Activated T-helper 1 cell treated with anti-CD3 and anti-CD28 coated beads, Interleukin-2, amount 50 U/mL, for 16 hours (primary cell): Measurements from ENCODE around the gene SMCO2.

Source experiments
- DNase-seq, 2 donors: peaks; one replicate each; pipeline ENCODE4 v3.0.0-alpha.2; 2020; ENCODE audit warnings: low read depth in 1 of 2, low spot score in 1 of 2

SMCO2 gene

DNA sequence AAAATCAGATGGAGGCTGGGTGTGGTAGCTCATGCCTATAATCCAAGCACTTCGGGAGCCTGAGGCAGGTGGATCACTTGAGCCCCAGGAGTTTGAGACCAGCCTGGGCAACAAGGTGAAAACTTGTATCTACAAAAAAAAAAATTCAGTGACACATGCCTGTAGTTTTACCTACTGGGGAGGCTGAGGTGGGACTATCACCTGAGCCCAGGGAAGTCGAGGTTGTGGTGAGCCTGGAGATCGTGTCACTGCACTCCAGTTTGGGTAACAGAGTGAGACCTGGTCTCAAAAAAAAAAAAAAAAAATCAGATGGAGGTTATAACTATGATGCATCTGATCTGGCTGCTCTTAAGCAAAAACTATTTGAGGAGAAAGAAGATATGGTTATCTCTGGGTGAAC is 50.9 kb downstream of the SMCO2 start:
- DNase-seq: no peak

DNA sequence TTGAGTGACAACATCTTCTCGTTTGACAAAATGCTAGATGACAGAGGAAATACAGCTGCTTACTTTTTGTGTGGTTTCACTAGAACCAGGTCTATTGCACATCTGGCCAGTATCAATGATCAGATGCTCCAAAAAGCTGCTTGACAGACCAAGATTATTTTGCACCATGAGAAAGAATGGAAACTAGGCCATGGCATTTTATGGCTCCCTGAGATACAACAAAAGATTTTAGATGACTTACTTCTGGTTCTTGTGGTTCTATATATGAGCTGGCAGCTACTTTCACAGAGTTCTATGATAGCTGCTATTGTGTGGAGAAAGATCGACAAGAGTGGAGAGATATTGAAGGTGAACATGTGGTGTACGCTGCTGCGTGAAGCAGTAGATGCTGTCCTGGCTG is 51.6 kb downstream of the SMCO2 start:
- no peak for DNase-seq

DNA sequence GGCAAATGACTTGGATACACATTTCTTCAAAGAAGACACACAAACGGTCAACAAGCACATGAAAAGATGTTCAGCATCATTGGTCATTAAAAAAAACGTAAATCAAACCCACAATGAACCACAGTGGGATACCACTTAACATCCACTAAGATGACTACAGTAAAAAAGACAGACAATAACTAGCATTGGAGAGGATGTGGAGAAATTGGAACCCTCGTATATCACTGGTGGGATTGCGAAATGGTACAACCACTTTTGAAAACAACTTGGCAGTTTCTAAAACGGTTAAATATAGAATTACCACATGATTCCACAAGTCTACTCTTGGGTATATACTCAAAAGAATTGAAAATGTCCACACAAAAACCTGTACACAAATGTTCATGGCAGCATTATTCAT is 52.2 kb downstream of the SMCO2 start:
- no peak for DNase-seq

DNA sequence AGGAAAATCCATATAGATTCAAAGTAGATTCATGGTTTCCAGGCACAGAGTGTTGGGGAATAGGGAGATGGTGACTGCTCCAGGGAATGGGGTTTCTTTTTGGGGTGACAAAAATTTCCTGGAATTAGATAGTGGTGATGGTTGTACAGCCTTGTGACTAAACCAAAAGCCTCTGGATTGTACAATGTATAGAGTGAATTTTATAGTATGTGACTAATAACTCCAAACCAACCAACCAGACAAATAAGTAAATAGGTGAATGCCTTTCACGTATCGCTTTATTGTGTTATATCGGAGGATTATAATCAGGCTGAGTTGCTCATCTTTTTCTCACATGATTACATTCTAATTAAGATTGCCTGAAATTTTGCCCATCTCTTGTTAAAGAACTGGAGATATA is 52.8 kb downstream of the SMCO2 start:
- DNase-seq: no peak

DNA sequence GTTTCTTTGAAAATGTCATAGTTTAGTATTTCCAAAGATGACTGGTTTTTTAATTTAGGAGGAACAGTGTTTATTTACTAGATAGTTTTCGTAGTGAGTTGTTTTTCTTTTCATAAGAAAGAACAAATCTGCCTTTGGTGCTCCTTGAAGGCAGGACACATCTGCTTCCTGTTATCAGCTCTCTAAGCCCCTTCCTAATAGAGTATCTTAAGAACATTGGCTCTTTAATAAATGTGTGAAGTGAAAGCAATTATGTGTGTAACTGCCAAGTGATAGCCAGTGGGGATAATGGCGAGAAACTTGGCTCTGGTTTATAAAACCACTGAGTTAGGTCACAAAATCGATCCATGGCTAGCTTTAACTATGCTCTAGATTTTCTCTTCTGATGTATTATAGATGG is 54.0 kb downstream of the SMCO2 start:
- no peak for DNase-seq

DNA sequence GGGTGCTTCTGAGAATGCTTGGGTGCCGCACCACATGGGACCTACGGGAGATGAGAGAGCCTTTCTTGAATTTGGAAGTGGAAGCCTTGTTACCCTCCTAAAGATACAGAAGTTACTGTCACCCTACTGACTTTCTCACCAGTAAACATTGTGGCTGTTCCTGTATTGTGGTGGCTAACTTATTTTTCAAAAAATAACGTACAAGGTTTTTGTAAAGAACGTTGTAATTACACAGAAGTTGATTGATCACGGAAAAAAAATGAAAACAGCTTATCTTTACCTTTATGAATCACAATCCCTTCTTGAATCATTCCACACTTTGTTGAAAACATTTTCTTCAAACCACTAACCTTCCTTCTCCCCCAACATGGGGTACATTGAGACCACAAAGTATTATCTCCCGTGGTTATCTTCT is 55.5 kb downstream of the SMCO2 start:
- DNase-seq: no peak

DNA sequence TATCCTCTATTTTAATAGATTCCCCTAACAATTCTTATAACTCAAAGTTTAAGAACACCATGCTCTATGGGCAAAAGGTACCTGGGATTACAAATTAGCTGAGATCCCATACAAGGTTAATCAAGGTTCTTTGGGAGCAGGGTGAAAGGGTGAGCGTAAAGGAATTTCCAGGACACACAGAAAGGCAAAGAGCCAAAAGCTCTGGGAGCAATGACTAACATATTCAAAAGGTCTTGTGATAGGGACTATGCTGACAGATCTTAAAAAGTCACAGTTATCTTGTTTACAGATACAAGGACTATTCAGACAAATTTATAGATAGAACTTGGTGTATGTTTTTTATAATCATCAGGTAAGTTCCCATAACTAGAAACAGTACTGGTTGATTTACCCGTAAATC is 58.0 kb downstream of the SMCO2 start:
- DNase-seq: no peak

DNA sequence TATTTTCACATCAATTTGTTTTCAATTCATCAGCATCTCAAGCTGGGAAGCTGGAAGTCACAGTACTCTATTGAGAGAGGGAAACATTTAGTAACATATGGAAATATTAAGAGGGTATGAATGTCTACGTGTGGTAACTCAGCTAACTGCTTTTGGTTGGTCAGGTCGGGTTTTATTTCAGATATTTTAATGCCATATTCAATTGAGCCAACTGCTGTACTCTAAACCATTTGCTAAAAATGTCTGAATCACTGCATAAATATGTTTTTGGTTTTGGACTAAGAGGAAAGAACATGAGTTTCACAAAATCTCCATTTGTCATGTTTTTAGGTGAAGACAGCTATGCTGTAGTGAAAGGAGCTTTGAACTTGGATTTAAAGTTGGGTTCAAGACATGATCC is 58.6 kb downstream of the SMCO2 start:
- no peak for DNase-seq

DNA sequence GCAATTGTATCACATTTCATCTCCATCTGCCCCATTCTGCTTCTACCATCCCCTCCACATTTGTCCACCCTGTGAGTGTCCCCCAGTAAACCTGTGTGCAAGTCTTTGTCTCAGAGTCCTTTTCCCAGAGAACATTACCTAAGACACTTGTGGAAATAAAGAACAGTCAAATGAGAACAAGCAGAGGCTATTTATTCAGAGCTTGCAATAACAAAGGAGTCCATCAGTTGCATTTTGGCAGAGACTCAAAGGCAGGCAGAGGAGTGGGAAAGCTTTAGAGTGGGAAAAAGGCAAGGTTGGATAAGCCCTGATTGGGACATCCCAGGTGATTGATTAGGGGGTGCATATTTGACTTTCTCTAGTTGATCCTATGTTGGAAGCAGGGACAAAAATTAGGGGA is 59.2 kb downstream of the SMCO2 start:
- DNase-seq: no peak

DNA sequence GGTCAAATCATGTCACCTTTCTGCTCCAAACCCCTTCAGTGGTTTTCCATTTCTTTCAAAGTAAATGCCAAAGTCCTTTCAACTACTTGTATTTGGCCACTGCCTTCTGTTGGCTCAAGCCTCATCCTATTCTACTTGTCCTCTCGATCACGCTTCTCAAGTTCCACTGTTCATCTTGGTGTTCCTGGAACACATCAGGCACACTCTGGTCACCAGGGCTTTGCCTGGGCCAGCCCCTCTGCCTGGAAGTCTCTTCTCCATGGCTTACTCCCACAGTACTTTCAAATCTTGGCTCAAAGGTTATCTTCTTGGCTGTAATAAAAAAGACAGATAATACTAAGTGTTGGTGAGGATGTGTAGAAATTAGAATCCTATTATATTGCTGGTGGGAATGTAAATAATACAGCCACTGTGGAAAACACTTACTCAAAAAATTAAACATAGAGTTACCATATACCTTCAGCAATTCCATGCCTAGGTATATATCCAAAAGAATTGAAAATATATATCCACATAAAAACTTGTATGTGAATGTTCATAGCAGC is 60.2 kb downstream of the SMCO2 start:
- DNase-seq: no peak

DNA sequence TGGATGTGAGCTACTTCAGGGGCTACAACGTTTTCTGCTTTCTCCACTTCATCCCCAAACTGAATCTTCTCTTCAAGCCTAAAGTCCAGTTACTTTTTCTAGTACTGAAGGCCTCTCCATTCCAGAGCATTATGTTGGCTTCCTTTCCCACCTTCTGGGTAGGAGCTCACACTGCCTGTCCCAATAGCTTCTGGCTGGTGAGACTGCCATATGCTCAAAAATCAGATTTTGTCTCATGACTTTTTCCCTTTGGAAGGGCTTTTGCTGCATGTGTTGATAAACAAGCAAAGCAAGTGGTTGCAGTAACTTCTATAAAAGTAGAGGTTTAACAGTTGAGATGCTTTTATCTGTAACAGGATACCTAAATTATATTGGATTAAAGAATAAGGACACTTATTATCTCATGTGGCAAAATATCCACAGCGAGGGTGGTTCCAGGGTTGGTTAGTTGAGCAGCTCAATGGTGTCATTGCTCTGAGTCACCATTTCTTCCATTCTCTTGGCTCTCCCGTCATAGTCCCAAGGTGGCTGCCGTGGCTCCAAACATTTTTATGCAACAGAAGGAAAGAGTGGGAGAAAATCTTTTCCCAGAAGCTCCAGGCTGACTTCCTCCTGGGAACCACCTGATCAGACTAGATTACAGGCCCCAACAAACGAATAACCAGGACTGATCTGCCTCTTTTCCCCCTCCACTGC is 62.3 kb downstream of the SMCO2 start:
- no peak for DNase-seq

DNA sequence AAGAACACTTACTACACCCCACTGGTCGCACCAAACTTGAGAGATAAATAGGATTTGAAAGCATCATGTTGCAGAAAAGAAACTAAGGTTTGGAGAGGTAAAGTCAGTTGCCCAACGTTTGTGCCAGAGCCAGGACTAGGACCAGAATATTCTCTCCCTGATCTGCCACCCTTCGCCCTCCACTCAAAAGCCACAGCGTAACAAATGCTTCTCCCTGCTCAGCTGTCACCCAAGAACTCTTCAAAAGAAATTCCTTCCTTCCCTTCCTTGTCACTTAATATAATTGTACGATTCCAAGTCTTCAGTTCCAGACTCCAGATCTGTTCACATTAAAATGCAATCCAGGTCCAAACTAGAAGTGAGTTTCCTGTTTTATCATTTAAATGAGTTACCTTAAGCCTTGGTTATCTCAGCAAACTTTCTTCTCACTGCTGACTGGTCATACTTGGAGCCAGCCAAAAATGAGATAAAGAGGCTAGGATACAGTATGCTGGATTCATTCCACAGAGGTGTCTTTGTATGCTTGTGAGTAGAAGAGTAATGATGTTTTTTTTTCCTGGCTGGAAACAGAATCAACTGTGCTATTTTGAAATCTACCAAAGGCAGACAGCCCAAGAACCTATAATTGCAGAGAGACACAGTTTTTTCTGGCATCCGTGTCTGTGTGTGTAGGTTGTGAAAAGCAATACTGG is 64.6 kb downstream of the SMCO2 start:
- DNase-seq: no peak

DNA sequence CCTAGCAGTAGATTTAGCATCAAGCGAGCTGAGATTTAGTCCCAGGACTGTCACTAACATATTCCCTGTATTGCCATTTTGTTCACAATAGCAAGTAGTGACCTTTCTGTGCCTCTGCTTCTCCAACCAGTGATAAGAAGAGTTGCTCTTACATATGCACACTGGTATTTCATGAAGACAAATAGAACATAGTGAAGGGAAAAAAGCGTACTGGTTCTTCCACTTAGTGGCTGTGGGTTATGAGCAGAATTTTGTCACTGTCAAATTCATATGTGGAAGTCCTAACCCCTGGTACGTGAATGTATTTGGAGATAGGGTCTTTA is 65.1 kb downstream of the SMCO2 start:
- no peak for DNase-seq

DNA sequence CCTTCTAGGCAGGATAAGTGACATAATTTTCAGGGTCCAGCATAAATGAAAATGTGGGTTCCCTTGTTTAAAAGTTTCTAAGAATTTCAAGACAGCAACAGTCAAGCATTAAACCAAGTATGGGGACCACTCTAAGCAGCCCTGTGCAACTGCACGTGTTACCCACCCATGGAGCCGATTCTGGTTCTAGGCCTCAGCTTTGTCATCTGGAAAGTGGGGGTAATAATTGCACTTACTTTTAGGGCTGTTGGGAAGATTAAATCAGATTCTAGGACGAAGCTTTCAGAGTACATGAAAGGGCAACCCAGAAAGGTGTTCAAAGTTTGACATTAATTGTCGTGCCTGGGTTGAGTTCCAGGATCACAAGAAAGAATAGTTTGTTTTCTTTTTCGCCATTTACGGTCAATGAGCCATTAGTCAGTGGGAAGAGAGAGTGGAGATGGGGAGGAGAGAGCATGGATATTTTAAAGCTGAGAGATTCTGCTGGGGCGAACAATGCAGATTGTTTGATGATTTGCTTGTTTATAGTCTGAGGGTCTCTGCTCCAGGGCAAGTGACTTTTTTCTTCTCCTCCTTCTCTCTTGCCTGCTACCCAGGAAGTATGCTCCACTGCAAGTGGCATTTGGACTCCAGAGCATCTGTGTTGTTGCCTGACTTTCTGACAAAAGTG is 66.8 kb downstream of the SMCO2 start:
- no peak for DNase-seq

DNA sequence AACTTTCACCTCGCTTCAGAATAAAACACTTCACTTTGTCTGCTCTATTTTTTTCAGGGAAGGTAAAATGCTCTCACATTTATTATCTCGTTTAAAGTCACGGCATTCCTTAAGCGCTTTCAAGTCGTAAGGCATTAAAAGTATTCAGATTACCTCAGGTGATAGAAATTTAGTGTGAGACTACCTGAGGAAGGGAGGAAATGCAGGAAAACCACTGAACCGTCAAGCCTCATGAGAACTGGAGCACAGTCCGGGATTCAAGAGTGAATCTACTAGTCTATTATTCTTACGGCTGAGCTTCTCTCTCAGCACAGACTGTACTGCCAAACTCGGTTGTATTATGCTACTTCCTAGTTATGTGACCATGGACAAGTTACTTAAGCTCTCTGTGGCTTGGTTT is 69.1 kb downstream of the SMCO2 start:
- DNase-seq: no peak

DNA sequence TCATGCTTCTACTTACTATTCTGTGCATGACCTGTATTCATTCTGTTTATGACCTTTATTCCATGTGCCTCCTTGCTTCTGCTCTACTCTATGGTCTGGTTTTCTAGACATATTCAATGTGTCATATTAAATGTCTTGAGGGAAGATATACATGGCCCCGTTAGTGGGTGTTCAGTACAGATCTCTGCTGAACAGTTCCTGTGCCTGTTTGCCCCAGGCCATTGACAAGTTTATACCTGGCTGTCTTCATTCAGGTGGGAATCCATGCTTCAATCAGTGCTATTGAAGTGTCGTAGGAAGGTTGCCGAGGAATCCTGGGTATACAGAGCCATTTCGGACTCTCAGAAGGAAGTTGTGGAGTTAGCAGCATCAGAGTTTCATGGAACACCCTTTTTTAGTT is 70.1 kb downstream of the SMCO2 start:
- DNase-seq: no peak

DNA sequence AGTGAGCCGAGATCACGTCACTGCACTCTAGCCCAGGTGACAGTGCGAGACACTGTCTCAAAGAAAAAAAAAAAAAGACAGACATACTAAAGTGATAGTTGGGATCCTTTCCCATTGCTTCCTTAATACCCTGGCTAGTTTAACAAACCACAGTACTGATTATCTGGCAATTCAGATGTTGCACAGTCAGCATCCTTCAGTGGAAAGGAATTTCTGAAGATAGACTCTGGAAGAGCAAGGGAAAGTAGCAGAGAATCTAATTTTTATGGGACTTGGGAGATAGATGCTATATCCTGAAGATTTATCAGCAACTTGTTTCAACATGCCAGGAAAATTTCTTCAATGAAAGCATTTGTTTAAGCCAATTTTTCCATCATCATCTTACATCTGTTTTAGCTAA is 71.0 kb downstream of the SMCO2 start:
- DNase-seq: no peak

DNA sequence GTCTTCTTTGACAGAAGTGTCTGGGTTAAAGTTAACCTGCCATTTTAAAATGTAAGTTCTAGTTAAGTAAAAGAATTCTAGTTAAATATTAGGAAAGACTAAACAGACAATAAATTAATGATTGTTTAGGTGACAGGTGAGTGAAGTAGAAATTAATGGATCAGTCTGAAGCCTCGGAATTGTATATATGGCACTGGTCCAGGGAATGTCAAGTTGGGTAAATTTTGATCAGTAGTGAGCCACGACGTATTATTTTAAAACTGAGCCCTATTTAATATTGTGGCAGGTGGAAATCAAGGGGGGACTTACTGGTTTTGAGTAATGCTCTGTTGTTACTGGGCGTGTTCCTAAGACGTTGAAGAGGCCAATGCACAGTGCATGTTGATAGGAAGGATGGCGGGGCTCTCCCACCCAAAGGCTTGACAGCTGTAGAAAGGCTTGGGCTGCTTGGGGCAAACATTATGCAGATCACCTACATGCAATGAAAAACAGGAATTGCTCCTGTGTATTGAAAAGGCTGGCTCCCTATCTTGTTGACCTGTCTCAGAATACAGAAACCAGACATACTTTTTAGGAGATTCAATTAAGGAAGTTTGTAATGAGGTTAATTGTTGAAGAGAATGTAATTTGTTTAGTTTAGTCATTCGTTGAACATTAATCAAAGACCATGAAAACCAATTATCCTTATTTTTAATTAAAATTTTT is 71.6 kb downstream of the SMCO2 start:
- DNase-seq: no peak

DNA sequence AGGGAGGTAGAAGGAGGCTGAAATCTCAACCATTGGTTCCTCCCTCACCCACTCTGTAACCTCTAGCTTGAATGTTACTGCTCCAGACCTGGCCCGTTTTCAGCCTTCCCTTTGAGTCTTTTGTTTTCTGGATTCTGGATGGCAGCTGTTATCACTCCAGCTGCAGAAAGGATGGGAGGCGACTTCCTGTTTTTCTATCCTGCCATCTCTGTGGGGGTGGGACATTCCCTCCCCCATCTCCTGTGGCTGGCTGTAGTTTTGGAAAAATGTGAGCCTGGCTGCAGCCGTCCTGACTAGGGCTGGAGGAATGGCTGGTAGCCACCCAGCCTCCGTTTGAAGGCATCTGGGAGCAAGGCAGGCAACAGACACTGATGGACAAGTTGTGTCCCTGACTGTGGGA is 74.5 kb downstream of the SMCO2 start:
- DNase-seq: no peak

DNA sequence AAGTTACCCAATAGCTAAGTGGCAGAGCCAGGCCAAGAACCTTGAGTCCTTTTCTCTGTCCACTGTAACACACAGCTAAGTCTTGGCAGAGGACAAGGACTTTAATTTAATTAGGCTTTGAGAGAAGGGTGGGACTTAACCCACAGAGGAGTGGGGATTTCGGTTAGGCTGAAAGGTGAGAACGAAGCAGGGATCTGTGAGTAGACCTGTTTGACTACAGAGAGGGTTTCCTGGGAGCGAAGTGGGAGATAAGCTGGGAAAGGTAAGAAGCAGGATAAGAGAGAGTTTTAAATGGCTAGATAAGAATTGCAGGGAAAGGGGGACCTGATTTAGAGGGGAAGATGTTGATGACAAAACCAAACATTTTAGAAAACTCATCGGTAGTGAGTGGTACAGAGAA is 75.4 kb downstream of the SMCO2 start:
- no peak for DNase-seq

DNA sequence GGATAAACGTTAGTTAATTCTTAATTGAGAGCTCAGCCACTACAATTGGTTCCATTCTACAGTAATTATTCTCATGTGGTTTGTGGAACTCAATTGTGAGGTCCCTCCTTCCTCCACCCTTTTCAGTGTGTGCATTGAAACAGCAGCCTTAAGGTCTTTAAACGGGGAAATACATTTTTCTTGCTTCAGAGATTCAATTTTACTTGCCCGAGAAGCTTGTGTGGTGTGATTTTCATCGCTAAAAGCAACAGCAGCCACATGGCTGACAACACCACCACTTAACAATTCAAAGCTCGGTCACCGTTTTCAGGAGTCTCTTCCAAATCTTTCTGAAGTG is 76.7 kb downstream of the SMCO2 start:
- no peak for DNase-seq
